Measurements from ENCODE around the gene IGSF9B.

- TF ChIP-seq GATA2 (IDR thresholded peaks at IDR 0.05; ENCODE audit: low read depth, low read length) (no peak), GATA3 (IDR thresholded peaks at IDR 0.05; ENCODE audit: low read depth, low read length) (no peak)
Observed at GRCh38 chr11:133906241-133906640, 50.5 kb downstream of the IGSF9B start.

Data from SH-SY5Y (cell line).